AG04450 (cell line): ENCODE measurements around the gene CNTN5. TPM values are rescaled to one million over a fixed set of nuclear protein-coding genes. Genes with fewer than 3 reads are reported as not detected.

Experiments used
- CTCF ChIA-PET: fragments of 300-600, 350-600 bp; formaldehyde crosslinking; extraction: SDS; loops from one replicate; lab custom pipeline; 2022; ENCODE audit warnings: antibody characterized with exemption, inconsistent platforms; lab: Charles Lee
- POLR2A ChIA-PET: fragments of 350-600 bp; formaldehyde crosslinking; extraction: SDS; loops from one replicate; lab custom pipeline; 2021; ENCODE audit warnings: antibody characterized with exemption, inconsistent platforms; lab: Yijun Ruan, JAX
- DNase-seq: peaks from one replicate; pipeline ENCODE4 v3.0.0-alpha.2; 2011; ENCODE audit warnings: low read depth, low spot score
- H3K27ac ChIP-seq: one replicate; pipeline ENCODE4 v1.5.1; 2012; ENCODE audit warnings: low read depth, low read length, control low read depth
- H3K27me3 ChIP-seq: one replicate; pipeline ENCODE4 v1.6.0; 2012; ENCODE audit warnings: low read length; ENCODE audit not compliant: control insufficient read depth, insufficient read depth
- H3K4me3 ChIP-seq: 2 replicates; pipeline ENCODE4 v1.5.1; 2011; ENCODE audit warnings: mild to moderate bottlenecking, low read depth, low read length, control low read depth
- H3K9me3 ChIP-seq: 2 replicates; pipeline ENCODE4 v1.5.1; 2012; ENCODE audit warnings: low read length; ENCODE audit not compliant: control insufficient read depth, insufficient read depth
- CTCF ChIP-seq: IDR thresholded peaks from 2 replicates; pipeline ENCODE4 v1.5.1; 2011; ENCODE audit warnings: low read depth, low read length, control low read depth, inconsistent platforms
- polyA plus RNA-seq: library from polyadenylated mRNA; depleted of rRNA; stranded (reverse); fragments of >200 nt; gene quantifications from 2 replicates; pipeline ENCODE4 v1.2.3, GENCODE V29; 2011

The CNTN5 gene
- polyA plus RNA-seq, 1 experiment: not detected

DNA sequence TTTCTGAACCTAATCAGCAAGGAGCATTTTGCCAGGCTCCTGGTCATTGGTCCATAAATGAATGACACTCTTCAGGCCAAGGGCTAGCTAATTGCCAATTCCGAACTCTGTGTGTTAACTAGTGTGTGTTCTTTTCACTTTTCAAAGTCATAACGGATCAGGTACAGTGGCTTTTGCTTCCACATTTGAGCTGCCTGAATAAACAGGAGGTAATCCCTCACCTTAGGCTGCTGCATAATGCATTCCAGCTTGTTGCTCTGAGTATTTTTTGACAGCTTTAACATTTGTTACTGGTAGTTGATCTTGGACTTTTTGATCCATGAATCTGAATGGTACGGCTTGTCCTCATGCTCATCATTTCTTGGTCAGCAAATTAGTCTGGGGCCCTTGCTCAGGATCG lies 485.1 kb downstream of the CNTN5 start:
- Histone ChIP-seq H3K9me3 (no peaks in the 10 kb centered on the region), H3K27ac (peak overlapping the region; percentile 74), H3K27me3 (no peaks in the 10 kb centered on the region), H3K4me3 (no peak overlapping the region)
- ChIA-PET CTCF (no interaction called here), POLR2A (interaction anchor here (1.1 kb wide), 1 partner anchor 16 kb away, joined by 3 read pairs; no protein-coding TSS in a partner anchor)
- DNase-seq: no peak
- TF ChIP-seq CTCF: no peak

GRCh38 chr11:99509863-99510262 lies 489.1 kb downstream of the CNTN5 start:
- Histone ChIP-seq H3K4me3 (no peak overlapping the region), H3K27ac (no peak overlapping the region), H3K9me3 (no peaks in the 10 kb centered on the region), H3K27me3 (no peaks in the 10 kb centered on the region)
- TF ChIP-seq CTCF: no peak
- ChIA-PET POLR2A (no interaction called here), CTCF (no interaction called here)
- DNase-seq: no peak

DNA sequence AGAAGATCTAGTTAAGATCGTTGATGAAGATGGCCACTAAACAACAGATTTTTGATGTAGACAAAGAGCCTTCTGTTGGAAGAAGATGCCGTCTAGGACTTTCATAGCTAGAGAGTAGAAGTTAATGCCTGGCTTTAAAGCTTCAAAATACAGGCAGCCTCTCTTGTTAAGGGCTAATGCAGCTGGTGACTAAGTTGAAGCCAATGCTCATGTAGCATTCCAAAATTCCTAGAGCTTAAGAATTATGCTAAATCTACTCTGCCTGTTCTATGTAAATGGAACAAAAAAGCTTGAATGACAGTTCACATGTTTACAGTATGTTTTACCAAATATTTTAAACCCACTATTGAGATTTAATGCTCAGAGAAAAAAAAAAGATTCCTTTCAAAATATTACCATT lies 492.6 kb downstream of the CNTN5 start:
- Histone ChIP-seq H3K27ac (no peak overlapping the region), H3K27me3 (no peaks in the 10 kb centered on the region), H3K9me3 (no peaks in the 10 kb centered on the region), H3K4me3 (no peak overlapping the region)
- no peak for TF ChIP-seq CTCF
- no peak for DNase-seq
- CTCF ChIA-PET: interaction anchor here (0.6 kb wide), 2 partner anchors 192 to 1232 kb away, joined by 3 to 4 read pairs; no protein-coding TSS in a partner anchor
- POLR2A ChIA-PET: interaction anchor here (0.7 to 0.8 kb wide), 2 partner anchors 9 to 1378 kb away, joined by 3 to 4 read pairs; no protein-coding TSS in a partner anchor

DNA sequence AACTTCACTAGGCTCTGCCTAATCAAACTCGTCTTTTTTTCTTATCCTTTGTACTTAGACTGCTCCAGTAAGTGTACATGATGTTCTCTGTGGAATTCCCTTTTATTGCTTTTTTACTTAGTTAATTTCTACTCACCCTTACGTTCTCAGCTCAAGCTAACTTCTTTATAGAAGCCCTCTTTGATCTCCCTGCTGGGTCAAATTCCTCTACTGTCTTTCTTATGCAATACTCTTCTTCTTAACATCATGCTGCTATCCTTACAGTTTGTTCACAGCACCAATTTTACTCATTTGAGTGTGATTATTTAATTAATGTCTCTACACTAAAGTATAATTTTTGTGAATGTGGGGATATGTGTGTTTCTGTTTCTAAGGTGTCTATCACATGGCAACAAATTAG lies 498.3 kb downstream of the CNTN5 start:
- Histone ChIP-seq H3K9me3 (no peaks in the 10 kb centered on the region), H3K27me3 (no peaks in the 10 kb centered on the region), H3K27ac (no peak overlapping the region), H3K4me3 (no peak overlapping the region)
- CTCF ChIA-PET: no interaction called here
- no peak for TF ChIP-seq CTCF
- POLR2A ChIA-PET: no interaction called here
- DNase-seq: no peak

DNA sequence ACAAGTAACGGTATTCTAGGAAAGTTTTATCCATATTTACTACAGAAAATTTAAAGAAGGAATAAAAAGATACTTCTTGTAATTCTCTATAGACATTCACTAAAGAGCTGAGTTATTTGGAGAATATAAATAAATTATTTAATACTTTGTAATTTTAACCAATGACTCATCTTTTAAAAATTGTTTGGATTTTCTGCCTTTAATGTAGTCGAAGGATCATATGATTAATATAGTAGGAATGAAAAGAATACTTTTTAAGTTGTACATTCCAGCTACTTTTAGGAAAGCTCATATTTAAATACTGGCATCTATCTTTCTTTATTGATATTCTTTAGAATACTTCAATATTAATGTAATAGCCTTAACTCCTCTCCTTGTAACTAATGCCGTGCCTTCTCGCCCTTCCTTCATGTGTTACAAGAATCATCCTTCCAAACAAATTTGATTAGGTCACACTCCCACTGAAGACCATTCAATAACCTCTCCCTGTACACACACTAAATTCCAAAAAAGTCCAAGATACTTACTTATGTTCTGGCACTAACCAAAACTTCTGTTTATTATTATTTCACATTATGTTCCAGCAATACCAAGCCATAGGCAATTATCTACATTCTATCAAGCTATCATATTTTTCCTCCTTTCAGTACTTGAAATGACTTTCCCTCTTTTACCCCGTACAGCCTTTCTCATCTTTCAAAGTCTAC lies 501.9 kb downstream of the CNTN5 start:
- CTCF ChIA-PET: interaction anchor here (1.1 kb wide), 1 partner anchor 507 kb away, joined by 3 read pairs; no protein-coding TSS in a partner anchor
- no peak overlapping the region for H3K27ac ChIP-seq
- POLR2A ChIA-PET: interaction anchor here (0.9 to 1.1 kb wide), 2 partner anchors 9 to 17 kb away, joined by 3 read pairs; no protein-coding TSS in a partner anchor
- DNase-seq: no peak
- H3K4me3 ChIP-seq: no peak overlapping the region
- H3K27me3 ChIP-seq: no peaks in the 10 kb centered on the region
- H3K9me3 ChIP-seq: no peaks in the 10 kb centered on the region
- no peak for TF ChIP-seq CTCF
